H1 (cell line): ENCODE measurements around the gene LRP11. TPM values are rescaled to one million over a fixed set of nuclear protein-coding genes. Genes with fewer than 3 reads are reported as not detected.

ENCODE experiments used
- CTCF ChIA-PET: fragments of 300-600 bp; sonication (Branson Sonifier 250); formaldehyde crosslinking; loops from one replicate; lab custom pipeline; 2021; ENCODE audit not compliant: partially characterized antibody; lab: Charles Lee
- POLR2A ChIA-PET: fragments of 300-600 bp; sonication (Branson Sonifier 250); formaldehyde crosslinking; loops from one replicate; lab custom pipeline; 2021; ENCODE audit warnings: inconsistent platforms; ENCODE audit not compliant: partially characterized antibody; lab: Charles Lee
- DNase-seq, 2 experiments: peaks; one replicate each; pipeline versions ENCODE4 v3.0.0 to v3.0.0-alpha.2; 2010 to 2022; ENCODE audit warnings: low spot score in 2 of 2, low read depth in 1 of 2, mixed read lengths in 1 of 2
- FAIRE-seq: peaks from 2 replicates; lab custom pipeline; 2011; peaks lifted over from hg19 to GRCh38; lab: Jason Lieb, UNC
- H2AFZ ChIP-seq: 2 replicates; pipeline ENCODE4 v1.8.1; 2012; ENCODE audit warnings: low read length, inconsistent platforms
- H2AK5ac ChIP-seq: 2 replicates; pipeline ENCODE4 v1.6.1; 2013; ENCODE audit warnings: low read depth, low read length
- H2BK120ac ChIP-seq: replicated peaks from 2 replicates; pipeline ENCODE3; 2013; ENCODE audit warnings: low read depth, low read length, inconsistent platforms
- H2BK12ac ChIP-seq: 2 replicates; pipeline ENCODE4 v1.6.1; 2013; ENCODE audit warnings: low read depth, low read length
- H2BK15ac ChIP-seq: 2 replicates; pipeline ENCODE4 v1.6.1; 2013; ENCODE audit warnings: low read length
- H2BK20ac ChIP-seq: 2 replicates; pipeline ENCODE4 v1.6.1; 2013; ENCODE audit warnings: low read length
- H2BK5ac ChIP-seq: 2 replicates; pipeline ENCODE4 v1.6.1; 2013; ENCODE audit warnings: low read depth, low read length
- H3K14ac ChIP-seq: 2 replicates; pipeline ENCODE4 v1.6.1; 2013; ENCODE audit warnings: inconsistent platforms; ENCODE audit not compliant: insufficient read length
- H3K18ac ChIP-seq: 2 replicates; pipeline ENCODE4 v1.6.1; 2013; ENCODE audit warnings: low read length; ENCODE audit errors: extremely low read depth
- H3K23ac ChIP-seq: 2 replicates; pipeline ENCODE4 v1.6.1; 2013; ENCODE audit warnings: inconsistent platforms; ENCODE audit not compliant: insufficient read length
- H3K23me2 ChIP-seq: 2 replicates; pipeline ENCODE4 v1.6.1; 2013; ENCODE audit warnings: low read depth, low read length
- H3K27ac ChIP-seq: 2 replicates; pipeline ENCODE4 v1.6.1; 2011; ENCODE audit warnings: low read depth, low read length, inconsistent platforms
- H3K27me3 ChIP-seq, 4 experiments: replicated peaks in 1 of 4; 1 replicate in 1 of 4; 2 replicates in 3 of 4; pipeline versions ENCODE4 v1.6.1 to v1.8.1; 2011 to 2013; ENCODE audit warnings: low read length in 3 of 4, mild to moderate bottlenecking in 3 of 4, inconsistent platforms in 2 of 4, mixed read lengths in 2 of 4, moderate library complexity in 1 of 4; ENCODE audit not compliant: control insufficient read depth in 3 of 4, insufficient read depth in 3 of 4; ENCODE audit errors: extremely low read depth in 1 of 4
- H3K36me3 ChIP-seq, 4 experiments: 2 replicates each; pipeline versions ENCODE4 v1.6.1 to v1.8.1; 2011 to 2013; ENCODE audit warnings: mild to moderate bottlenecking in 4 of 4, low read length in 3 of 4, moderate library complexity in 2 of 4, control low read depth in 1 of 4, inconsistent platforms in 1 of 4; ENCODE audit not compliant: insufficient read depth in 4 of 4, control insufficient read depth in 2 of 4
- H3K4ac ChIP-seq: replicated peaks from 2 replicates; pipeline ENCODE3; 2013; ENCODE audit warnings: low read length, low read depth, mixed read lengths, inconsistent platforms; ENCODE audit not compliant: insufficient read length
- H3K4me1 ChIP-seq, 4 experiments: replicated peaks in 1 of 4; 1 replicate in 1 of 4; 2 replicates in 3 of 4; pipeline versions ENCODE4 v1.6.1 to v1.8.1; 2011 to 2013; ENCODE audit warnings: low read length in 3 of 4, inconsistent platforms in 2 of 4, mixed read lengths in 1 of 4; ENCODE audit not compliant: insufficient read depth in 4 of 4, control insufficient read depth in 3 of 4
- H3K4me2 ChIP-seq, 2 experiments: 2 replicates each; pipeline versions ENCODE4 v1.6.1 to v1.8.1; 2011 to 2013; ENCODE audit warnings: low read depth in 2 of 2, low read length in 2 of 2, control low read depth in 1 of 2, inconsistent platforms in 1 of 2, mild to moderate bottlenecking in 1 of 2; ENCODE audit not compliant: insufficient read depth in 1 of 2
- H3K4me3 ChIP-seq, 4 experiments: fragments of 200-600, 300-600 bp in 1 of 4; sonication (generic), shearing (Covaris generic), sonication (Bioruptor Twin) in 1 of 4; 2 replicates each; pipeline versions ENCODE4 v1.5.1 to v1.8.1; 2011 to 2016; ENCODE audit warnings: low read length in 4 of 4, low read depth in 3 of 4, control low read depth in 2 of 4, inconsistent platforms in 2 of 4, mild to moderate bottlenecking in 2 of 4, mixed read lengths in 1 of 4, moderate library complexity in 1 of 4; ENCODE audit not compliant: insufficient read depth in 2 of 4; ENCODE audit errors: extremely low read depth in 1 of 4
- H3K56ac ChIP-seq: replicated peaks from 2 replicates; pipeline ENCODE3; 2013; ENCODE audit warnings: low read depth, mild to moderate bottlenecking, mixed read lengths, low read length, inconsistent platforms; ENCODE audit not compliant: insufficient read length
- H3K79me1 ChIP-seq: 2 replicates; pipeline ENCODE4 v1.6.1; 2013; ENCODE audit warnings: low read depth, low read length, control low read depth
- H3K79me2 ChIP-seq, 2 experiments: 2 replicates each; pipeline versions ENCODE4 v1.6.1 to v1.8.1; 2012 to 2013; ENCODE audit warnings: low read length in 2 of 2, mild to moderate bottlenecking in 2 of 2, inconsistent platforms in 1 of 2; ENCODE audit not compliant: insufficient read depth in 2 of 2, control insufficient read depth in 1 of 2
- H3K9ac ChIP-seq, 4 experiments: replicated peaks in 1 of 4; 1 replicate in 1 of 4; 2 replicates in 3 of 4; pipeline versions ENCODE4 v1.6.1 to v1.8.1; 2011 to 2013; ENCODE audit warnings: low read depth in 3 of 4, low read length in 3 of 4, control low read depth in 2 of 4, mild to moderate bottlenecking in 2 of 4, moderate library complexity in 2 of 4, inconsistent platforms in 1 of 4; ENCODE audit errors: extremely low read depth in 1 of 4
- H3K9me3 ChIP-seq, 2 experiments: 2 replicates each; pipeline versions ENCODE4 v1.6.1 to v1.8.1; 2012 to 2013; ENCODE audit warnings: mild to moderate bottlenecking in 2 of 2, moderate library complexity in 2 of 2, control low read depth in 1 of 2, inconsistent platforms in 1 of 2, low read depth in 1 of 2, low read length in 1 of 2, mixed read lengths in 1 of 2; ENCODE audit not compliant: insufficient read depth in 2 of 2
- H4K20me1 ChIP-seq, 2 experiments: replicated peaks in 1 of 2; 2 replicates each; pipeline versions ENCODE3 to v1.8.1; 2011 to 2013; ENCODE audit warnings: inconsistent platforms in 2 of 2, low read length in 2 of 2, mild to moderate bottlenecking in 1 of 2; ENCODE audit not compliant: insufficient read depth in 2 of 2, control insufficient read depth in 1 of 2
- H4K5ac ChIP-seq: 2 replicates; pipeline ENCODE4 v1.6.1; 2013; ENCODE audit warnings: low read length, low read depth, mixed read lengths, inconsistent platforms; ENCODE audit not compliant: insufficient read length
- H4K8ac ChIP-seq: 2 replicates; pipeline ENCODE4 v1.8.0; 2013; ENCODE audit warnings: mild to moderate bottlenecking, moderate library complexity, low read length, inconsistent platforms; ENCODE audit not compliant: insufficient read depth; ENCODE audit errors: extremely low read depth
- H4K91ac ChIP-seq: replicated peaks from 2 replicates; pipeline ENCODE3; 2013; ENCODE audit warnings: low read length, mixed read lengths, inconsistent platforms; ENCODE audit not compliant: insufficient read length
- BRCA1 ChIP-seq: IDR thresholded peaks from 2 replicates; pipeline ENCODE4 v1.6.1; 2012; ENCODE audit warnings: low read depth, low read length, improper control_type of control experiment
- FOSL1 ChIP-seq: IDR thresholded peaks from 2 replicates; pipeline ENCODE4 v1.6.1; 2011; ENCODE audit warnings: mild to moderate bottlenecking, low read depth, low read length, moderate library complexity; ENCODE audit not compliant: insufficient read depth
- GTF2F1 ChIP-seq: IDR thresholded peaks from 2 replicates; pipeline ENCODE4 v1.6.1; 2012; ENCODE audit warnings: low read depth, low read length, improper control_type of control experiment, borderline replicate concordance
- PHF8 ChIP-seq: fragments of 200-600 bp; sonication (generic); conservative IDR thresholded peaks from 2 replicates; pipeline ENCODE4 v1.7.1; 2012; ENCODE audit warnings: low read depth, mild to moderate bottlenecking, inconsistent platforms, low read length, moderate library complexity
- SIN3A ChIP-seq, 2 experiments: IDR thresholded peaks in 1 of 2; conservative IDR thresholded peaks in 1 of 2; 2 replicates each; pipeline ENCODE4 v1.6.1; 2011 to 2012; ENCODE audit warnings: low read length in 2 of 2, improper control_type of control experiment in 1 of 2, low read depth in 1 of 2, mild to moderate bottlenecking in 1 of 2
- TBP ChIP-seq: IDR thresholded peaks from 2 replicates; pipeline ENCODE4 v1.6.1; 2011; ENCODE audit warnings: low read depth, low read length, improper control_type of control experiment
- TCF12 ChIP-seq: IDR thresholded peaks from 2 replicates; pipeline ENCODE4 v1.6.1; 2011; ENCODE audit warnings: low read depth, mild to moderate bottlenecking, low read length
- WGBS, 2 experiments: shearing (Covaris generic) in 1 of 2; methylation state at CpG; one replicate each; pipeline versions ENCODE4 v1.1.6 to v1.1.7; 2013 to 2015; ENCODE audit warnings: low lambda C conversion rate in 2 of 2, mixed read lengths in 2 of 2, inconsistent platforms in 1 of 2, low coverage in 1 of 2, missing lambda C conversion rate in 1 of 2; ENCODE audit not compliant: insufficient replicate concordance in 2 of 2, insufficient coverage in 1 of 2, insufficient read length in 1 of 2; ENCODE audit errors: extremely low coverage in 1 of 2, missing lambda C conversion rate in 1 of 2; 5-methylcytosine and 5-hydroxymethylcytosine counted together
- polyA plus RNA-seq, 7 experiments: library from polyadenylated mRNA; depleted of rRNA in 3 of 7; stranded (reverse) in 5 of 7; unstranded in 2 of 7; fragments of >200 nt in 5 of 7; fragments of 200-250 nt in 2 of 7; gene quantifications; 1 replicate in 5 of 7; 2 replicates in 1 of 7; 4 replicates in 1 of 7; pipeline versions ENCODE4 v1.2.1 to v1.2.3, GENCODE V29; 2011 to 2013; ENCODE audit warnings: missing spikeins in 2 of 7, mixed read lengths in 2 of 7
- total RNA-seq: library from RNA; stranded (reverse); fragmentation: NEBNext Ultra II Directional; extraction: Animal tissue kit (Norgen Biotek cat#: 25700); gene quantifications from 2 replicates; pipeline ENCODE4 v1.2.1, GENCODE V29; 2021

Gene LRP11
- total and polyA plus RNA-seq, 2 of the 8 experiments (the other 6 are each of a cell fraction or from before 2014, with no cell fraction given), result 11.0 to 20.0 TPM

- Histone ChIP-seq H3K9ac (no peak overlapping the region), H3K9me3 (no peaks in the 10 kb centered on the region), H3K23ac (no peak overlapping the region), H4K5ac (no peak overlapping the region), H2BK15ac (no peak overlapping the region), H4K8ac (no peak overlapping the region)
- CTCF ChIA-PET, result interaction anchor here (1.3 to 15.4 kb wide), 9 partner anchors 6 to 82 kb away, joined by 4 to 195 read pairs (median 9); partner anchors contain the start of gene LRP11
- TF ChIP-seq TBP (no peak), BRCA1 (no peak), FOSL1 (no peak), GTF2F1 (no peak), PHF8 (no peak), TCF12 (no peak), SIN3A (conservative IDR thresholded peaks at IDR 0.05 in 1 of 2, IDR thresholded peaks at IDR 0.05 in 1 of 2; ENCODE audit: low read depth in 1 of 2, low read length in 2 of 2) (no peak)
- TF ChIP-seq, all 59 proteins: peak for 0
- H3K36me3 ChIP-seq, result no peaks in the 10 kb centered on the region
- no peak overlapping the region for H3K14ac ChIP-seq
- no peak overlapping the region for H3K56ac ChIP-seq
- H3K79me1 ChIP-seq, result no peaks in the 10 kb centered on the region
- DNase-seq (no peak), FAIRE-seq (no peak)
- H3K4ac ChIP-seq, result no peak overlapping the region
- H4K91ac ChIP-seq, result no peak overlapping the region
- H3K27ac ChIP-seq, result no peak overlapping the region
- H4K20me1 ChIP-seq, result peaks cover 0 to 2% of the 10 kb centered on the region in 2 experiments
- no peak overlapping the region for H2AFZ ChIP-seq
- H3K18ac ChIP-seq, result no peak overlapping the region
- H3K23me2 ChIP-seq, result no peaks in the 10 kb centered on the region
- no peak overlapping the region for H2BK5ac ChIP-seq
- no peak overlapping the region for H2BK12ac ChIP-seq
- H3K79me2 ChIP-seq, result no peaks in the 10 kb centered on the region
- whole genome bisulfite sequencing, 2 experiments, result 90% methylated on average over 6 of the region's 7 CpGs; no CpG with 5 or more reads in 1 of the 2 experiments
- POLR2A ChIA-PET, result no interaction called here
- H3K4me2 ChIP-seq, result no peak overlapping the region
- no peak overlapping the region for H3K4me3 ChIP-seq
- no peaks in the 10 kb centered on the region for H3K4me1 ChIP-seq
- no peak overlapping the region for H2BK120ac ChIP-seq
- H2BK20ac ChIP-seq, result no peak overlapping the region
- no peaks in the 10 kb centered on the region for H3K27me3 ChIP-seq
- no peak overlapping the region for H2AK5ac ChIP-seq
Measured at GRCh38 chr6:149842331-149842730, 21.8 kb downstream of the LRP11 start.
